ENCODE measurements around the gene MS4A2.

The MS4A2 gene

DNA sequence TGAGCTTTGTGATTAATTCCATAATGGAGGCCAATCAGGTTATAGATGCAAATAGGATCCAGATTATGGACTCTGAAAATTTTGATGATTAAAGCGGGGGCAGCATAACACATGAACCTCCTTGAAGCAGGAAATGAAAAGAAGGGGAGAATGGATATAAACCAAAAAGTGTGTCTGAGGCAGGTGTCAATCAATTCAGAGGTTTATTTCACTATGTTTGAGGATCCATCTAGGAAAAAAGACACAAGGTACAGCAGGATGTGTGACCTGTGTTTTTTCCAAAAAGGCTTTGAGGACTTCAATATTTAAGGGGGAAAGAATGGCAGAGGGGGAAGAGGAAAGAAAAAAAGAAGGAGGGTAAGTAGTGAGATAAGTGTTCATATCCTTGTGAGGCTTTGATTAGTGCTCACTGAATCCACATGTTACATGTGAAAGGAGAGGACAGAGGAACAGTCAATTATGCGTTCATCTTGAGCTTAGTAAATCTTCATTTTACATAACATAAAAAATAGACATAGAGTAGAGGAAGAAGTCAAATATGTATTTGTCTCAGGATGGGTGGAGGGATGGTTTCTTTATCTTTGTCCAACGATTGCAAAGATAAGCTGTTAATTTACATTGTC lies 34.1 kb downstream of the MS4A2 start:
- Histone ChIP-seq H3K79me2 (ENCODE audit: insufficient read depth, low read length) (no peaks in the 10 kb centered on the region), H3K9ac (ENCODE audit: low read depth, low read length) (no peak overlapping the region), H3K9me3 (ENCODE audit: insufficient read depth, low read length, severe bottlenecking) (no peaks in the 10 kb centered on the region), H4K20me1 (ENCODE audit: insufficient read depth, low read length) (no peaks in the 10 kb centered on the region), H3K4me3 (ENCODE audit: low read depth in 1 of 2, low read length in 2 of 2) (no peak overlapping the region), H3K36me3 (ENCODE audit: insufficient read depth, low read length) (no peaks in the 10 kb centered on the region), H3K4me1 (ENCODE audit: insufficient read depth, low read length) (no peaks in the 10 kb centered on the region), H3K4me2 (ENCODE audit: insufficient read depth, low read length) (no peak overlapping the region), H2AFZ (ENCODE audit: low read depth, low read length) (no peak overlapping the region), H3K27me3 (ENCODE audit: insufficient read depth, low read length, poor library complexity) (no peaks in the 10 kb centered on the region), H3K27ac (ENCODE audit: low read length) (no peak overlapping the region)
- no peak for TF ChIP-seq EZH2 (IDR thresholded peaks at IDR 0.05; ENCODE audit: borderline replicate concordance, low read depth, low read length, severe bottlenecking)
- TF ChIP-seq, protein P1, sequence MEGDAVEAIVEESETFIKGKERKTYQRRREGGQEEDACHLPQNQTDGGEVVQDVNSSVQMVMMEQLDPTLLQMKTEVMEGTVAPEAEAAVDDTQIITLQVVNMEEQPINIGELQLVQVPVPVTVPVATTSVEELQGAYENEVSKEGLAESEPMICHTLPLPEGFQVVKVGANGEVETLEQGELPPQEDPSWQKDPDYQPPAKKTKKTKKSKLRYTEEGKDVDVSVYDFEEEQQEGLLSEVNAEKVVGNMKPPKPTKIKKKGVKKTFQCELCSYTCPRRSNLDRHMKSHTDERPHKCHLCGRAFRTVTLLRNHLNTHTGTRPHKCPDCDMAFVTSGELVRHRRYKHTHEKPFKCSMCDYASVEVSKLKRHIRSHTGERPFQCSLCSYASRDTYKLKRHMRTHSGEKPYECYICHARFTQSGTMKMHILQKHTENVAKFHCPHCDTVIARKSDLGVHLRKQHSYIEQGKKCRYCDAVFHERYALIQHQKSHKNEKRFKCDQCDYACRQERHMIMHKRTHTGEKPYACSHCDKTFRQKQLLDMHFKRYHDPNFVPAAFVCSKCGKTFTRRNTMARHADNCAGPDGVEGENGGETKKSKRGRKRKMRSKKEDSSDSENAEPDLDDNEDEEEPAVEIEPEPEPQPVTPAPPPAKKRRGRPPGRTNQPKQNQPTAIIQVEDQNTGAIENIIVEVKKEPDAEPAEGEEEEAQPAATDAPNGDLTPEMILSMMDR (IDR thresholded peaks at IDR 0.05; ENCODE audit: borderline replicate concordance, extremely low read depth, low read length, poor library complexity, severe bottlenecking), result no peak
- no peak for DNase-seq
- ATAC-seq (ENCODE audit: insufficient read depth, low read depth), result no peak

DNA sequence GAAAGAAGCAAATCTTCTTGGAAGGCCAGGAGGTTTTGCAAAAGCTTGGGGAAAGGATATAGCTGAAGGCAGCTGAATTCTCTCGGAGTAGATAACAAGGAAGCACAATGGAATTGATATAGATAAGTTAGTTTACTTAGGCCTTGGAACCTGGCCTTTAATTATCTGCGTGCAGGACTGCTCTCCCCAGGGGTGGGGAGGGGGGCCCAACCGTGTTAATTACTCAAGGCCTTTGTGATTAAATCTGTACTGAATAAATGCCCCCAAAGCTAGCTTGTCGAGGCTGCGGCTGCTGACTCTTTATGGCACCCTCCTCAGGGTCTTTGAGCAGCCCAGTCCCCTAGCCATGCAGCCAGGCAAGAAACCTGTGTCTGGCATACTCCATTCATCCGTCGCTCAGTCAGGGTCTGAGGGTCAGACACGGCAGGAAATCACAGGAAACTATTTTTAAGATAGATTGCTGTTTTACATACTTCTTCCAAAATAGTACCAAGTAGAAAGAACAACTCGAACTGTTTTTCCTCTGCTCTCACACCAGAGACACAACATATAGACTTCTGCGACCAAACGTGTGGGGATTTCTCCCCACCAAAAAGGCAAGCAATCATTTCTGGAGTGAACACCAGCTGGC lies 36.5 kb downstream of the MS4A2 start:
- H3K4me2 ChIP-seq (ENCODE audit: insufficient read depth, low read length), result no peak overlapping the region
- no peak overlapping the region for H3K27ac ChIP-seq (ENCODE audit: low read length)
- no peaks in the 10 kb centered on the region for H3K36me3 ChIP-seq (ENCODE audit: insufficient read depth, low read length)
- no peaks in the 10 kb centered on the region for H3K9me3 ChIP-seq (ENCODE audit: insufficient read depth, low read length, severe bottlenecking)
- H3K9ac ChIP-seq (ENCODE audit: low read depth, low read length), result no peak overlapping the region
- DNase-seq, result no peak
- H4K20me1 ChIP-seq (ENCODE audit: insufficient read depth, low read length), result no peaks in the 10 kb centered on the region
- no peak overlapping the region for H2AFZ ChIP-seq (ENCODE audit: low read depth, low read length)
- TF ChIP-seq EZH2 (IDR thresholded peaks at IDR 0.05; ENCODE audit: borderline replicate concordance, low read depth, low read length, severe bottlenecking), result no peak
- TF ChIP-seq, protein P1 (IDR thresholded peaks at IDR 0.05; ENCODE audit: borderline replicate concordance, extremely low read depth, low read length, poor library complexity, severe bottlenecking), result no peak
- no peak overlapping the region for H3K4me3 ChIP-seq (ENCODE audit: low read depth in 1 of 2, low read length in 2 of 2)
- ATAC-seq (ENCODE audit: insufficient read depth, low read depth), result no peak
- H3K4me1 ChIP-seq (ENCODE audit: insufficient read depth, low read length), result no peaks in the 10 kb centered on the region
- H3K27me3 ChIP-seq (ENCODE audit: insufficient read depth, low read length, poor library complexity), result no peaks in the 10 kb centered on the region
- H3K79me2 ChIP-seq (ENCODE audit: insufficient read depth, low read length), result no peaks in the 10 kb centered on the region

DNA sequence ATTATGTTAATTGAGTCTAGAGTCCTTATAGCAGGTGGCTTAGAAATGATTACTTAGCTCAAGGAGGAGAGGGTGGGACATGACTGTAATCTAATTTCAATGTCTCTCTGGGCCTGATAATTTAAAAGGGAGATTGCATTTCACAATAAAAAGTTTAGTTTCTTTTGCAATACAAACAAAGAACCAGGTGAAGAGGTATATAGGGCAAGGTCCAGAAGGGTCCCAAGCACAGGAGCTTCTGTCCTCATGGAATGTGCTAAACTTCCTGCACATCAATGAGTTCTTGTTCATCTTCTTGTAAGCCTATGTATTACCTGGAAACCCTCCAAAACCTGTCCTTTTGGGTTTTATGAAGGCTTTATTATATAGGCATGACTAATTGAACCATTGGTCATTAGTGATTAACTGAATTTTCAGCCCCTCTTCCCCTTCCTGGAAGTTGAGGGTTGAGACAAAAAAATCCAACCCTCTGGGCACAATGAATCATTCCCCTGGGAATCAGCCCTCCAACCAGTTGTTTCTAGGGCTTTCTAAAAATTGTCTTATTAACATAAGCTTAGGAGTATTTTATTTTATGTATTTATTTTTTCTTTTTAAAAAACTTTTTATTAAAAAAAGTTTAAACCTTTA lies 37.6 kb downstream of the MS4A2 start:
- TF ChIP-seq, protein P1 (IDR thresholded peaks at IDR 0.05; ENCODE audit: borderline replicate concordance, extremely low read depth, low read length, poor library complexity, severe bottlenecking), result no peak
- TF ChIP-seq EZH2 (IDR thresholded peaks at IDR 0.05; ENCODE audit: borderline replicate concordance, low read depth, low read length, severe bottlenecking), result no peak
- no peak overlapping the region for H3K27ac ChIP-seq (ENCODE audit: low read length)
- no peaks in the 10 kb centered on the region for H4K20me1 ChIP-seq (ENCODE audit: insufficient read depth, low read length)
- no peaks in the 10 kb centered on the region for H3K79me2 ChIP-seq (ENCODE audit: insufficient read depth, low read length)
- ATAC-seq (ENCODE audit: insufficient read depth, low read depth) (no peak), DNase-seq (no peak)
- no peaks in the 10 kb centered on the region for H3K9me3 ChIP-seq (ENCODE audit: insufficient read depth, low read length, severe bottlenecking)
- H3K9ac ChIP-seq (ENCODE audit: low read depth, low read length), result no peak overlapping the region
- H3K4me2 ChIP-seq (ENCODE audit: insufficient read depth, low read length), result no peak overlapping the region
- no peaks in the 10 kb centered on the region for H3K4me1 ChIP-seq (ENCODE audit: insufficient read depth, low read length)
- H3K36me3 ChIP-seq (ENCODE audit: insufficient read depth, low read length), result no peaks in the 10 kb centered on the region
- no peaks in the 10 kb centered on the region for H3K27me3 ChIP-seq (ENCODE audit: insufficient read depth, low read length, poor library complexity)
- H3K4me3 ChIP-seq (ENCODE audit: low read depth in 1 of 2, low read length in 2 of 2), result no peak overlapping the region
- no peak overlapping the region for H2AFZ ChIP-seq (ENCODE audit: low read depth, low read length)
